Choroid plexus epithelial cell (primary cell): Measurements from ENCODE around the gene DUS2.
A peak's percentile ranks its signal among the peaks of the same experiment; 100 is the strongest.

Experiments used
- DNase-seq: peaks from one replicate; pipeline ENCODE4 v3.0.0-alpha.2; 2010; ENCODE audit warnings: low read depth
- H3K4me3 ChIP-seq: 2 replicates; pipeline ENCODE4 v1.5.1; 2011; ENCODE audit warnings: low read depth, mild to moderate bottlenecking, control low read depth, low read length, moderate library complexity
- TF ChIP-seq, protein P1 (sequence below): conservative IDR thresholded peaks from 2 replicates; pipeline ENCODE4 v1.5.1; 2011; ENCODE audit warnings: low read depth, mild to moderate bottlenecking, control low read depth, inconsistent platforms, low read length, moderate library complexity

The DUS2 gene

DNA sequence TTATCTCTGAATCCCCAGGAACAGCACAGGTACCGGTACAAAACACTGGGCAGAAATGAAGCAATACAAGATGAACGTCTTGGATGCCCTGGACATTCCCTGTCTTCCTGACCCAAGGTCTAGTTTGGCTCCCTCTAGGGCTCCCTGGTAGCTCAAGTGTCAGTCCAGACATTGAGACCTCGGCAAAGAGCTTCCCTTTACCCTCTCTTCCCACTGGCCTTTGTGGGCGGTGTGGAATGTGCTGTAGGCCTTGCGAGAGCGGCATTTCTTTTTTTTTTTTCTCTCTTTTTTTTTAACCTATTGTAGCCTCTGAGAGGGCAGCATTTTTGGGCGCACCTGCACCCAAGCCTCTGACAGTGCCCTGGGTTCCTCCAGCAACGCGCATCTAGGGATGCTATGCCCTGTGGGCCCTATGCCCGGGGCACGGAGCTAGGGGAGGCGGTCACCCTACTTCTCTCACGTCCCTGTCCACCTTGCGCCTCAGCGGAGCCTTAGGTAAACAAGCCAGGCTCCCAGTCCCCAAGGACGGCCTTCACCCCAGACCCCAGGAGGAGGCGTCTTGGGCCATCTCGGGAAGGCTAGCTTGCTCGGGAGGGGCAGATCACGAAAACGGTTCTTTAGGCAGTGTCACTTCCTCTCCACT, 60.9 kb downstream of the DUS2 start:
- peak; percentile 64 for DNase-seq
- peak overlapping the region; percentile 65 for H3K4me3 ChIP-seq
- TF ChIP-seq, protein P1, sequence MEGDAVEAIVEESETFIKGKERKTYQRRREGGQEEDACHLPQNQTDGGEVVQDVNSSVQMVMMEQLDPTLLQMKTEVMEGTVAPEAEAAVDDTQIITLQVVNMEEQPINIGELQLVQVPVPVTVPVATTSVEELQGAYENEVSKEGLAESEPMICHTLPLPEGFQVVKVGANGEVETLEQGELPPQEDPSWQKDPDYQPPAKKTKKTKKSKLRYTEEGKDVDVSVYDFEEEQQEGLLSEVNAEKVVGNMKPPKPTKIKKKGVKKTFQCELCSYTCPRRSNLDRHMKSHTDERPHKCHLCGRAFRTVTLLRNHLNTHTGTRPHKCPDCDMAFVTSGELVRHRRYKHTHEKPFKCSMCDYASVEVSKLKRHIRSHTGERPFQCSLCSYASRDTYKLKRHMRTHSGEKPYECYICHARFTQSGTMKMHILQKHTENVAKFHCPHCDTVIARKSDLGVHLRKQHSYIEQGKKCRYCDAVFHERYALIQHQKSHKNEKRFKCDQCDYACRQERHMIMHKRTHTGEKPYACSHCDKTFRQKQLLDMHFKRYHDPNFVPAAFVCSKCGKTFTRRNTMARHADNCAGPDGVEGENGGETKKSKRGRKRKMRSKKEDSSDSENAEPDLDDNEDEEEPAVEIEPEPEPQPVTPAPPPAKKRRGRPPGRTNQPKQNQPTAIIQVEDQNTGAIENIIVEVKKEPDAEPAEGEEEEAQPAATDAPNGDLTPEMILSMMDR = peak; percentile 20

DNA sequence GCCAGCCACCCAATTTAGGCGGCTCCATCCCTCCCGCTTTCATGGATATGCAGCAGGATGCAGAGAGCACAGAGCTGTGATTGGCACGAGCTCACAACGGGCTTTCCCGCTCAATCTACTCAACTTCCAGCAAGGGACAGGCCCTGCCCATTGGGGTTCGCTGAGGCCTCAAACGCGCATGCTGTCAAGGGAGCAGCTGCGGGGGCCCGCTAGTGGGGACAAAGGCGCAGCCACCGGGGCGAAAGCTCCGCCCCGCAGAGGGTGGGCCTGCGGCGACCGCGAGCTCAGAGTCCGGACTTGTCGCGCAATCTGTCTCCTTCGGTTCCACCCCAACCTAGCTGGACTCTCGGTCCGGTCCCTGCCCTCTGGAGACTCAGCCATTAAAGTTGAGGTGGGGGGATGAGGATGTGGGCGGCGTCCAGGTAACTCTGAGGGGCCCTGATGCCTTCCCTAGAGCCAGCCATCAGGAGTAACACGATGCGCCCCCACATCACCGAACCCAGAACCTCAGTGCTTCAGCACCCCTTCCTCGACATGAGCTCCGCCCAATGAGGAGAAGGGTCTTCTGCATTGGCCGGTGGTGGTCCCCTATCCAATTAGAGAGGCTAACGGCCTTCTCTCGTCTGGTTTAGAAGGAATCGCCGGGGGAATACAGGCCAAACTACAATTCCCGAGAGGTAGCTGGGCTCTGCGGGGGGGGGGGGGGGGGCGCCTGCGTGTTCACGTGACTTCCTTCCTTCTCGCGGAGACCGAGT, 61.6 kb downstream of the DUS2 start:
- TF ChIP-seq, protein P1 = peak; percentile 6
- H3K4me3 ChIP-seq = peak overlapping the region; percentile 65
- DNase-seq = peak; percentile 59

DNA sequence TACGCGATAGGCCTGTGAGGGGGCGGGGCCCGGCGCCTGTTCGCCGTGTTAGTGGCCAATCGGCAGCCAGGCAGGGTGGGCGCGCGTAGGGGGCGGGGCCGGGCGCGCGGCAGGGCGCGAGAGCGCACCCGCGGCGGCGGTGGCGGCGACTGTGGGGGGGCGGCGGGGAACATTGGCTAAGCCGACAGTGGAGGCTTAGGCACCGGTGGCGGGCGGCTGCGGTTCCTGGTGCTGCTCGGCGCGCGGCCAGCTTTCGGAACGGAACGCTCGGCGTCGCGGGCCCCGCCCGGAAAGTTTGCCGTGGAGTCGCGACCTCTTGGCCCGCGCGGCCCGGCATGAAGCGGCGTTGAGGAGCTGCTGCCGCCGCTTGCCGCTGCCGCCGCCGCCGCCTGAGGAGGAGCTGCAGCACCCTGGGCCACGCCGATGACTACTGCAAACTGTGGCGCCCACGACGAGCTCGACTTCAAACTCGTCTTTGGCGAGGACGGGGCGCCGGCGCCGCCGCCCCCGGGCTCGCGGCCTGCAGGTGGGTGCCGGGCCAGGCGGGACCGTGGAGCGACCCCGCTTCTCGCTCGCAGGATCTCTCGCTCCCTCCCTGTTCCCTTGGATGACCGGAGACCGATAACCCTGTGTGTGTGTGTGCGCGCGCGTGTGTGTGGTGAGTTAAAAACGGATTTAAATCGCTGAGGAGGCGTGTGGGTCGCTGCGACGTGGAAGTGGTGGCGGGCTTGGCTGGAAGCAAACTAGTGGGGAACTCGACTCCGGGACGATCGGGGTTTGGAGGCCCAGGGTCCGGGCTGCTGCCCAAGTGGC, 62.4 kb downstream of the DUS2 start, which contains the start of gene NFATC3:
NFATC3 (plus strand) TSS at position 112 of the 813 bp plus-strand sequence; CDS start at position 424, 312 bp downstream.
- TF ChIP-seq, protein P1 = no peak
- peak; percentile 97 for DNase-seq

DNA sequence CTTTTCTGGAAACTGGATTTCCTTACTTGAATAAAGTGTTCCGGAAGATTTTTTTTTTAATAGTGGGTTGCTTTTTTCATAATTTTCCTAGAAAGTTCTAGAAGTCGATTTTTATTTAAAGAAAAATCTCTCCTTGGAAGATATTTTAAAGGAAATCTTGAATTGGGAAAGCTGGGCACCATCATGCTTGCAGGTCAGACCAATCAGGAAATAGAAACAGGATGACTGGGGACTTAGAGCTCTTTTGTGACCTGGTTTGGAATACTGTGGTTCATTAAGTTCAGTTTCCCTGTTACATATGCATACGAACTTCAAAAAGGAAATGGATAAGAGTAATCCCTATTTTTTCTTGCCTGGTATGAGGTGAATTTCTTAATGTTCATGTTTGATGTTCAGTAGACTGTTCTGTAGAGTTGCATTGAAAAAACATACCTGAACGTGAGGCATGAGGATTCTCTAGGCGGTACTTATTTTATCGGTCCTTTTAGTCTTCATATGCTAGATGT, 63.3 kb downstream of the DUS2 start:
- TF ChIP-seq, protein P1 = no peak
- DNase-seq = peak; percentile 43
- peak overlapping the region; percentile 81 for H3K4me3 ChIP-seq

More for the DNA sequence above, 62.4 kb downstream of the DUS2 start, which contains the start of gene NFATC3:
- peak within 1 kb of the TSS; percentile 81 for H3K4me3 ChIP-seq

DNA sequence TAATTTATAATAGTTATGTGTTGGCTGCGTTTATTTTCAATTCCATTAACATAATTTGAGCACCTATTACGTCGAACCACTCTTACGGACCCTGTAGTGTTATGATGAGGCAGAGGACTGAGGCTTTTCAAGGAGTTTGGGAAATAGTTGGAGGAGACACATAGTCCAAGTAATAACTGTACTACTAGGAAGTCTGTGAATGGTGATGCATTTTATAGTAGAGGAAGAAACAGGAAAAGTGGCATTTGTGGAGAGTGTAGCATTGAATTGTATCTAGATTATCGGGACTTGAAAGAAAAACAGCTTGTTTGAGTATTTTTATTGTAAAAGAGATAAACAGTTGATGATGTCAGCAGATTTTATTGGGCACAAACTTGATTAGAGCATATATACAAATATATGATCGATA, 63.8 kb downstream of the DUS2 start:
- H3K4me3 ChIP-seq = peak overlapping the region; percentile 81
- TF ChIP-seq, protein P1 = no peak
- no peak for DNase-seq

DNA sequence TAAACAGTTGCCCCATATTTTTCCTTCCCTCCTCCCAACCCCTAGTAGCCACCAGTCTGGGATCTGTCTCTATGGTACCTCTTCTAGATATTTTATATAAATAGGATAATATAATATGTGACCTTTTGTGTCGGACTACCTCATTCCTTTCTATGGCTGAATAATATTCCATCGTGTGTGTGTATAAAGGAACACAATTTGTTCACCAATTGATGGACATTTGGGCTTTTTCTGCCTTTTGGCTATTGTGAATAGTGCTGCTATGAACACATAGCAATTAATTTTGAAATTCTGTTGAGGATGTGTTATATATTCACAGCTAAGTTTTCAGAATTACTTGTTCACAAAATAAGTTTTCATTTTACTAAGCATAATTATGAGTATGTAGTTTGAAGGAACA, 64.6 kb downstream of the DUS2 start:
- H3K4me3 ChIP-seq = no peak overlapping the region
- TF ChIP-seq, protein P1 = no peak
- DNase-seq = no peak
